ENCODE data around the gene C12orf75.
A peak's percentile ranks its signal among the peaks of the same experiment; 100 is the strongest.

C12orf75 gene

DNA sequence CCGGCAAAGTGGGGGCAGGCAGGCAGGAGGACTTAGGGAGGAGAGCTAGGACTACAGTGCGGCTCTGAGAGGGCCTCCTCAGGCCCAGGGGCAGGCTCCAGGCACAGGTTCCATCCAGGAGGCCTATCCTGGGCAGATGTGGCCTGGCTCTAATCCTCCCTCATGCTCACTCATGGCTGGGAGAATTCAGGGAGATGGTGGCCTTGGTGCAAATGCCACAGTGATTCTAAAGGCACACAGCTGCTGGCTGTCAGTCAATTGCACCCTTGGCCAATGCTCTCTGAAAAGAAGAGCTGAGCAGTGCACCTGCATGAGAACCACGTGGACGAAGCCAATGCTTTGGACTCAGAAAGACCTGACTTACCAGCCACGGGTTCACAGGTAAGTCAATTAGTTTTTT lies 89.6 kb downstream of the C12orf75 start:
- DNase-seq, result no peak

DNA sequence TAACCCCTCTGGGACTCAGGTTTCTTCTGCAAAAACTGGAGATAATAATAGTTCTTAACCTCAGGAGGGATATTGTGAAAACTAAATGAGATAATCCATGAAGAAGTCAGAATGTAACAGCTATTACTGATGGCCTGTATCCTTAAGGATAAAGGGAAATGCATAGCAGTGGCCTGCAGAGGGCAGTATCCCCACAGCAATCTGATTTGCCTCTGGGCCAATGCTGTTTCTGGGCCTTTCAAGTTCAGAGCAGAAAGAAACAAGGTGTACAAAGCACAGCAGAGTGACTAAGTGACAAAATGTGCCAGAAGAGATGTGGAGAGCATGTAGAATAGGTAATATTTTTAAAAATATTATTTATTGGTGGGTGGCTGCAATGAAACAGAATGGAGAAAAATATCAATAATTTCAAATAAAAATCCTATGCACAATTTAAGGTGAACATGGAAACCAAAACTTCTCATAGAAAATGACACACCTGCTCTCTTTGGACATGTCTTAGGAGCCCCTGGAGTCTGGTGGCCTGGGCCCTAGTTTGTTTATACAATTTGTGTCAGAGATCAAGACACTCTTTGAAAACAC lies 90.3 kb downstream of the C12orf75 start:
- DNase-seq, result peak; percentile 70

Data from activated CD4-positive, alpha-beta T cell treated with anti-CD3 and anti-CD28 coated beads, Interleukin-2, Interleukin-6, amounts not matched to agents 100 ng/mL and 50 ng/mL, durations not matched to agents 16 hours and 8 hours (primary cell).